GM21367 (cell line): ENCODE measurements around the gene EVA1A.

Experiments used
- ATAC-seq: cut with Tn5 transposase; IDR thresholded peaks from one replicate; pipeline ENCODE4 v1.9.1; 2021; ENCODE audit not compliant: unreplicated experiment

The EVA1A gene

GRCh38 chr2:75545922-75546321 is 14.8 kb downstream of the EVA1A start:
- ATAC-seq: no peak

- no peak for ATAC-seq
These were observed 15.4 kb downstream of the EVA1A start for GRCh38 chr2:75545387-75545786.

GRCh38 chr2:75543446-75543845 is 17.3 kb downstream of the EVA1A start:
- ATAC-seq: no peak

- ATAC-seq: no peak
These were observed 19.3 kb downstream of the EVA1A start for GRCh38 chr2:75541430-75541829.

- ATAC-seq: no peak
These were observed 19.7 kb downstream of the EVA1A start for GRCh38 chr2:75540994-75541393.

GRCh38 chr2:75539955-75540716 is 20.6 kb downstream of the EVA1A start:
- ATAC-seq: no peak

- ATAC-seq: no peak
These were observed 21.9 kb downstream of the EVA1A start for GRCh38 chr2:75538521-75539490.

- ATAC-seq: no peak
These were observed 23.1 kb downstream of the EVA1A start for GRCh38 chr2:75537658-75538057.

- no peak for ATAC-seq
These were observed 27.6 kb downstream of the EVA1A start for GRCh38 chr2:75533135-75533534.

GRCh38 chr2:75532488-75532887 is 28.3 kb downstream of the EVA1A start:
- ATAC-seq: no peak

GRCh38 chr2:75528221-75528977 is 32.3 kb downstream of the EVA1A start:
- no peak for ATAC-seq

GRCh38 chr2:75527676-75528075 is 33.1 kb downstream of the EVA1A start:
- ATAC-seq: no peak

- ATAC-seq: no peak
These were observed 33.9 kb downstream of the EVA1A start for GRCh38 chr2:75526842-75527241.

GRCh38 chr2:75525434-75526310 is 35.1 kb downstream of the EVA1A start:
- ATAC-seq: no peak

- ATAC-seq: no peak
These were observed 36.3 kb downstream of the EVA1A start for GRCh38 chr2:75524276-75524911.

GRCh38 chr2:75523313-75524275 is 37.1 kb downstream of the EVA1A start:
- ATAC-seq: no peak

GRCh38 chr2:75522543-75523312 is 38.0 kb downstream of the EVA1A start:
- ATAC-seq: no peak
